IPS DF 6.9 (cell line): ENCODE measurements around the gene SLAIN1.

Experiments used
- DNase-seq: peaks from one replicate; pipeline ENCODE4 v3.0.0-alpha.2; 2013; ENCODE audit warnings: low read depth, low spot score
- H3K27ac ChIP-seq: one replicate; pipeline ENCODE4 v1.5.1; 2013; ENCODE audit warnings: low read length, control low read depth
- H3K27me3 ChIP-seq: 2 replicates; pipeline ENCODE4 v1.6.1; 2013; ENCODE audit warnings: mild to moderate bottlenecking, low read length; ENCODE audit not compliant: control insufficient read depth, insufficient read depth
- H3K36me3 ChIP-seq: 2 replicates; pipeline ENCODE4 v1.6.1; 2013; ENCODE audit warnings: low read length; ENCODE audit not compliant: control insufficient read depth, insufficient read depth
- H3K4me1 ChIP-seq: 2 replicates; pipeline ENCODE4 v1.6.1; 2013; ENCODE audit warnings: low read length; ENCODE audit not compliant: control insufficient read depth, insufficient read depth
- H3K4me3 ChIP-seq: 2 replicates; pipeline ENCODE4 v1.5.1; 2013; ENCODE audit warnings: mild to moderate bottlenecking, low read length
- H3K9me3 ChIP-seq: 2 replicates; pipeline ENCODE4 v1.6.1; 2013; ENCODE audit warnings: low read length, inconsistent platforms; ENCODE audit not compliant: control insufficient read depth, insufficient read depth
- WGBS: extraction: QIAGEN DNeasy Blood & Tissue Kit; methylation state at CpG from one replicate; pipeline ENCODE4 v1.1.7; 2013; ENCODE audit warnings: mixed read lengths, missing lambda C conversion rate; ENCODE audit not compliant: insufficient read length, insufficient coverage; 5-methylcytosine and 5-hydroxymethylcytosine counted together

SLAIN1 gene

DNA sequence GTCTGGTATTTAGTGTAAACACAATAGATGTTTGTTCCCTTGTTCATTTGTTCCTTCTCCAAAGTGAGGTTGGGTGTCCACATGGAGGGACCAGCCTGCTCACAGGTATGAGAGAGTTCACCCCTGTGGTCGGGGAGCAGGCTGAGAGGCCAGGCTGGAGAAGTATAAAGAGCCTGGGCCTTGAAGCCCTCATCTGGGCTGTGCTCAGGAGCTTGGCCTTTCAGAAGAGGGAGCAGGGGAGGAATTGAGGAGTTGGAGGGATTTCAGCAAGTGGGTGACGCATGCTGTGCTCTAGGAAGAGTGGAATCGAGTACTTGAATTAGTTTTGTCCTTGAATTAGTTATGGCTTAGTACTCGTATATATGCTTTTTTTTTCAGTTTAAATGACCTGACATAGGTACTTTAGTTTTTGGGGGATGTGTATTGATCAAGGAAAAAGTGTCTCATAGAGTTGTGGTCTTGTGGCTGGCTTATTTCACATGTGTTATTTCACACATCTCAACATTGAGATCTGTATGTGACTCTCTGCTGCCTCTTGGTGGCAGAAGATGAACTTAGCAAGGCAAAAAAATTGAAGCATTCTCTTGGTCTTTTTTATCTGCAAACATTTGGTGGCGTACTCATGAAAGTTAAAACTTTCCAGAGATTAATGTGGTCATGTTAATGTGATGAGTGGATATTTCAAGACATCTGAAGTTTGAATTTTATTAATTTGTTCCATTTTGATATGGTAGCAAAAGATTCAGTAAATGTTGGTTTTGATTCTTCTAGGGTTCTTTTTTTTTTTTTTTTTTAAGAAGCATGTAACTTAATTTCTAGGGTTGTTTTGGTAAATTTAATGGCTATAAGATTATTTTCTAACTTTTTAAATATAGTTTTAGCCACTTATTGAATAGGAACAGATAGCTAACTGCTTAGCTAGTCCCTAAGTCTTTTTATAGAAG, 54.3 kb downstream of the SLAIN1 start:
- Histone ChIP-seq H3K36me3 (peaks cover 4% of the 10 kb centered on the region; the same call in 1 of the 2 replicates), H3K27me3 (no peaks in the 10 kb centered on the region), H3K4me1 (no peaks in the 10 kb centered on the region), H3K9me3 (no peaks in the 10 kb centered on the region), H3K27ac (no peak overlapping the region), H3K4me3 (no peak overlapping the region)
- no CpG with 5 or more reads among the region's 5 CpGs for WGBS
- DNase-seq, result peak; percentile 25

DNA sequence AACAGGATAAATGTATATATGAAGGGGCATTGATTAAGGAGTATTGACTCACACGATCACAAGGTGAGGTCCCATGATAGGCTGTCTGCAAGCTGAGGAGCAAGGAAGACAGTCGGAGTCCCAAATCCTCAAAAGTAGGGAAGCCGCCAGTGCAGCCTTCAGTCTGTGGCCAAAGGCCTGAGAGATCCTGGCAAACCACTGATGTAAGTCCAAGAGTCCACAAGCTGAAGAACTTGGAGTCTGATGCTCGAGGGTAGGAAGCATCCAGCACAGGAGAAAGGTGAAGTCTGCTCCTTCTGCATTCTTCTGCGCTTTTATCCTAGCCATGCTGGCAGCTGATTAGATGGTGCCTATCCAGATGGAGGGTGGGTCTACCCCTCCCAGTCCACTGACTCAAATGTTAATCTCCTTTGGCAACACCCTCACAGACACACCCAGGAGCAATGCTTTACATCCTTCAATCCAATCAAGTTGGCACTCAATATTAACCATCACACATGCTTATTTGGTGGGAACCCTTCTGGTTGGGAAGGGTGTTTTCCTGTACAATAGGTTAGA, 55.1 kb downstream of the SLAIN1 start:
- DNase-seq, result no peak
- peaks cover under 1% of the 10 kb centered on the region; the same call in 1 of the 2 replicates for H3K36me3 ChIP-seq
- no CpG with 5 or more reads among the region's 5 CpGs for WGBS
- no peak overlapping the region for H3K27ac ChIP-seq
- no peaks in the 10 kb centered on the region for H3K9me3 ChIP-seq
- no peak overlapping the region for H3K4me3 ChIP-seq
- H3K27me3 ChIP-seq, result no peaks in the 10 kb centered on the region
- H3K4me1 ChIP-seq, result no peaks in the 10 kb centered on the region

DNA sequence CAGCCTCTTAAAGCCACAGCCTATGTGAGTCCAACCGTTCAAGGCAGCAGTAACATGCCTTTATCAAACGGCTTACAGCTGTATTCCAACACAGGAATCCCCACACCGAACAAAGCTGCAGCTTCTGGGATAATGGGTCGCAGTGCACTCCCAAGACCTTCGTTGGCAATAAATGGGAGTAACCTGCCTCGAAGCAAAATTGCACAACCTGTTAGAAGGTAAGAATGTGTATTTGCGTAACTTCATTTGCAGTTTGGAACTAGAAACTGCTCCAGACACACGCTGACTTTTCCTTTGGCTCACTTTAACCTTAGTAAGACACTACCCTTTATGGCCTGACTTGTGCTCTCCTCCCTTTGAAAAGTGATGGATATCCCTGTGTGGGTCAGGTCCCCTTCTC, 63.4 kb downstream of the SLAIN1 start:
- Histone ChIP-seq H3K9me3 (no peaks in the 10 kb centered on the region), H3K27me3 (no peaks in the 10 kb centered on the region), H3K36me3 (peaks cover 5% of the 10 kb centered on the region; the same call in 1 of the 2 replicates), H3K4me3 (no peak overlapping the region), H3K4me1 (no peaks in the 10 kb centered on the region; the same call in 1 of the 2 replicates), H3K27ac (no peak overlapping the region)
- no CpG with 5 or more reads among the region's 8 CpGs for WGBS
- no peak for DNase-seq

DNA sequence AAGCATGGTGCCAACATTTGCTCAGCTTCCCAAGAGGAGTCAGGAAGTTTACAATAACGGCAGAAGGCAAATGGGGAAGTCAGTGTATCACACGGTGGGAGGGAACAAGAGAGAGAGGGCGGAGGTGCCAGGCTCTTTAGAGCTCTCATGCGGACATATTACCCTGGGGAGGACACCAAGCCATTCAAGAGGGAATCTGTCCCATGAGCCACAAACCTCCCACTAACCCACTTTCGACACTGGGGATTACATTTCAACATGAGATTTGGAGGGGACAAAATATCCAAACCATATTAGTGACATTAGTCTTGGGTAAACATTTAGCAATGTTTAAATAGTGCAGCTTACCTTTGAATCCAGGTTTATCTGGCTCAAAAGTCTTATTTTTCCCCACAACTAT, 69.9 kb downstream of the SLAIN1 start:
- Histone ChIP-seq H3K27ac (no peak overlapping the region), H3K9me3 (no peaks in the 10 kb centered on the region), H3K36me3 (no peaks in the 10 kb centered on the region; the same call in 1 of the 2 replicates), H3K4me3 (no peak overlapping the region), H3K27me3 (no peaks in the 10 kb centered on the region), H3K4me1 (no peaks in the 10 kb centered on the region; the same call in 1 of the 2 replicates)
- WGBS, result no CpG with 5 or more reads among the region's 5 CpGs
- DNase-seq, result no peak

DNA sequence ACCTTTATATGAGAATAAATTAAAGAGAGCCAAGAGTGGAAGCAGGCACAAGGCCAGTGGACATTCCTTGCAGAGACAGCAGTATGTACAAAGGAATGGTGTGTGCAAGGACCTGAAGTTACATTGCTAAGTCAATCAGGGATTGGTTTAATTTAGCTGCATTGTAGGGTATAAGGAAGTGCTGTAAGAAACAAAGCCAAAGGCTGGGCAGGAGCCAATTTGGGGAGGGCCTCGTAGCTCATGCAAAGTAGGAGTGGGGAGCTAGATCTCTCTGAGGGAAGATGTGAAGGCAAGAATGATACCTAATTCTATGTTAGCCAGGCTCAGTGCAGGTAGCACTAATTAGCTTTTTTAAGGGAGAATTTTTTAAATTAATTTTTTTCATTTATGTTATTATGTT, 76.7 kb downstream of the SLAIN1 start:
- no CpG with 5 or more reads among the region's 1 CpG for WGBS
- Histone ChIP-seq H3K4me1 (no peaks in the 10 kb centered on the region), H3K9me3 (no peaks in the 10 kb centered on the region), H3K27me3 (no peaks in the 10 kb centered on the region), H3K36me3 (no peaks in the 10 kb centered on the region; the same call in 1 of the 2 replicates), H3K4me3 (no peak overlapping the region), H3K27ac (no peak overlapping the region)
- no peak for DNase-seq

DNA sequence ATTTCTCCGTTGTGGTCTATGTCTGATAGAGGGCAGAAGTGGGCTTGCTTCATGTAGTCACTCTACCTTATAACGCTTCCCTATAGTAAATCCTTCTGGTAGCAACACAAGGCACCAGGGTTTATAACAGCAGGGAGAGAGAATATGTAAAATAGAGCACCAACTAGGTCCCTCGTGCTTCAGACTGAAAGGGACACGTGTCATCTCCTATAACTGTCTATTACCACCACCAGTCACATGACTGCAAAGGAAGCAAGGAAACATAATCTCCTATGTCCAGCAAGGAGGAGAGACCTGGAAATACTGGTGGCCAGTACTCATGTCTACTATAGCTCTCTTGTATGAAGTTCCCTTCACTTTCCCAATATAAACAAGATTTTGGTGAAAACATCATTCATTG, 79.2 kb downstream of the SLAIN1 start:
- no peak overlapping the region for H3K27ac ChIP-seq
- no peaks in the 10 kb centered on the region for H3K27me3 ChIP-seq
- H3K4me3 ChIP-seq, result no peak overlapping the region
- no CpG with 5 or more reads among the region's 4 CpGs for WGBS
- no peaks in the 10 kb centered on the region for H3K9me3 ChIP-seq
- H3K36me3 ChIP-seq, result no peaks in the 10 kb centered on the region
- DNase-seq, result no peak
- H3K4me1 ChIP-seq, result no peaks in the 10 kb centered on the region

DNA sequence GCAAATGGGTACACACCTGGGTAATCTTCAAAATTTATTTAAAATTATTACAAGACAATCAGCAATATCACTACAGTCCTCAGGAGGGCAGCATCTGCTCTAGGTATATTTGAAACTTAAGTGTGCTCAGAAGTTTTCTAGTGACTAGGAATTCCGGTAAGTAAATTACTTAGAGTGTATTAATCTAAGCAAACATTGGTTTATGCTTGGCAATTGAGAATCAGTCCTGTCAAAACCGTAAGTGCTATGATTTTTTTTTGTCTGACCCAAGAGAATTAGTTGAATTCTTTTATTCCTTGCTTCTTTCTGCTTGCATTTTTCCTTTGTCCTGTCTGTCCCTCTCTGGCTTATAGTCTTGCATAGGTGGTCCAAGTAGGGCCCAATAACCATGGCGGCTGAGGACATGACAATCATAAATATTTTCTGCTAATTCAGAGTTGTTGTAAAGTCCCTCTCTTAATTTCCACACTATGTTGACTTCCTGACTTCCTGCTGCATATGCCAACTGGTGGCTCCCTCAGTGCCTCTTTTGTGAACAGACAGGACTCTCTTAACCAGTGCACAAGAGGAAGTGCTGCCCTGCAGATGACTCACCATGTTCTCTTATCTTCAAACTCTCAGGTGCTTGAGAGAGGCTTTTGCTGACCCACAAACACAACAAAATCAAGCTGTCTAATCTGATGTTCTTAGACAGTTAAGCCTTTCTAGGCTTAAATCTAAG, 82.2 kb downstream of the SLAIN1 start:
- no peak overlapping the region for H3K4me3 ChIP-seq
- no peaks in the 10 kb centered on the region for H3K36me3 ChIP-seq
- no peaks in the 10 kb centered on the region for H3K27me3 ChIP-seq
- no peak overlapping the region for H3K27ac ChIP-seq
- no CpG with 5 or more reads among the region's 3 CpGs for WGBS
- no peaks in the 10 kb centered on the region for H3K9me3 ChIP-seq
- H3K4me1 ChIP-seq, result 0 out of 2 replicates have a peak, but pooled peaks cover 2% of the 10 kb centered on the region
- peak; percentile 39 for DNase-seq

DNA sequence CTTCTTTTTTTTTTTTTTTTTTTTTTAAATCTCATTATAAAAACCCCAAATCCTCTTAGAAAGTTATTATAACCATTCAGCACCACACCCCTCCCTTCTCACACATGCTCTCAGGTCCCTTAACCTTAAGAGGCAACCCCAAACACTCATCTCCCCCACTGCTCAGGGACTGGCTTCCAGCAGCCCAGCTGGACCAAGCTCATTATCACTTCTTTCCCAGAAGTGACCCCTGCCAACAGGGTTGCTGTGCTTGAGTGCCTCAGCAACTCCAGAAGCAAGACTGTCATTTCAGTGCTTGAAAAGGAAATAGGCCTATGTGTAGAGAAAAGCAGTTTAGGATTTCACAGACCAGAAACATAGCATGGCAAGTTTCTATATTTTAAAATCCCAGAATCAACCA, 84.3 kb downstream of the SLAIN1 start:
- Histone ChIP-seq H3K4me3 (no peak overlapping the region), H3K36me3 (no peaks in the 10 kb centered on the region), H3K4me1 (0 out of 2 replicates have a peak, but pooled peaks cover 2% of the 10 kb centered on the region), H3K27me3 (no peaks in the 10 kb centered on the region), H3K27ac (no peak overlapping the region), H3K9me3 (no peaks in the 10 kb centered on the region)
- no peak for DNase-seq

DNA sequence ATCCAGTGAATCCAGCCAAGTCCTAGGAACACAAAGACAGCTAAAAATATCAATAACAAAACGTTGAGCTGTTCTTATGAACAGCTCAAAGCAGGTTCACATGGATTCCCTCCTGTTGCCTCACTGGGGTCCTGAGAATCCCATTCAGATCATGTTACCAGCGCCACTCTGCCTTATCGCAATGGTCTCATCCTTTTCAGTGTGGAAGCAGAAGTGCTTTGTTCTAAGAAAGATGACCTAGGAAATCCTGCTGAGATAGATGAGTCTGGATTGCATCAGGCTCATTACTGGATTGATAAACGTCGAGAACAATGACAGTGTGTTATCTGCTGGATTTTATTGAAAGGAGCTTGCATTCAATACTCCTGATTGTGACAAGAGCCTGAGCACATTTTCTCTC, 87.0 kb downstream of the SLAIN1 start:
- Histone ChIP-seq H3K27ac (no peak overlapping the region), H3K9me3 (no peaks in the 10 kb centered on the region), H3K4me1 (0 out of 2 replicates have a peak, but pooled peaks cover 2% of the 10 kb centered on the region), H3K4me3 (no peak overlapping the region), H3K36me3 (no peaks in the 10 kb centered on the region), H3K27me3 (no peaks in the 10 kb centered on the region)
- DNase-seq, result no peak
- WGBS, result no CpG with 5 or more reads among the region's 5 CpGs

DNA sequence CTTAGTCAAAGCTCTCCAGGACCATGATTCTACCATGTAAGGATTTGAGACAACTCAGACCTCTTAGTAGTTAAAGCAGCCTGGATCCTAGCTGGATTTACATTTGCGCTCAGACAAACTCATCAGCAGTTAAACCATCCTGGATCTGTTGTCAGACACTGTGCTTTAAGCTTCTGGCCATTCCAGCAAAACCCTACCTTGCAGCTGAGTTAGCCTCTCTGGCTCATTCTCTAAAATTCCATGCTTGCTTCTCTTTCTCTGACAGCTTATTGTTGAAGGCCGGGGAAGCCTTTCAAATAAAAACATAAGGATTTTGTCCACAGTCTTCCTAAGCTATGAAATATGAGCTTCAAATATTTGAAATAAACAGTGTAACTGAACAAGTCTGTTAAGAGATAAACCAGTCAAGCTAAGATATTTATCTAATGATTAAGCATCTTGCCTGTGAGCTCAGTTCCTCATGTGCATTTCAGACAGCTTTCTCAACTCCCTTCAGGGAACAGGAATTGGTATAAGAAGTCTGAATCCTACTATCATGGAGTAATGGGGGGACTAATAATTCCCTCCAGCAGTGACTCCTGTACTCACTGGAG, 89.3 kb downstream of the SLAIN1 start:
- Histone ChIP-seq H3K27me3 (no peaks in the 10 kb centered on the region), H3K4me1 (0 out of 2 replicates have a peak, but pooled peaks cover 1% of the 10 kb centered on the region), H3K27ac (no peak overlapping the region), H3K4me3 (no peak overlapping the region), H3K9me3 (peaks cover 2% of the 10 kb centered on the region; the same call in 1 of the 2 replicates), H3K36me3 (no peaks in the 10 kb centered on the region)
- DNase-seq, result no peak
- WGBS, result no CpG with 5 or more reads among the region's 2 CpGs
